Astrocyte (in vitro differentiated cells and primary cell): ENCODE data around the gene DIMT1. TPM values are rescaled to one million over a fixed set of nuclear protein-coding genes. Genes with fewer than 3 reads are reported as not detected.

Source experiments
- DNase-seq: peaks from one replicate; pipeline ENCODE4 v3.0.0-alpha.2; 2010; ENCODE audit warnings: low read depth
- FAIRE-seq: peaks from 2 replicates; lab custom pipeline; 2011; peaks lifted over from hg19 to GRCh38; lab: Jason Lieb, UNC
- H2AFZ ChIP-seq: 2 replicates; pipeline ENCODE4 v1.6.0; 2012; ENCODE audit warnings: low read depth, low read length, inconsistent platforms
- H3K27ac ChIP-seq: 2 replicates; pipeline ENCODE4 v1.5.1; 2011; ENCODE audit warnings: low read depth, low read length, inconsistent platforms
- H3K27me3 ChIP-seq: 2 replicates; pipeline ENCODE4 v1.6.0; 2011; ENCODE audit warnings: low read length, inconsistent platforms; ENCODE audit not compliant: insufficient read depth
- H3K36me3 ChIP-seq: 2 replicates; pipeline ENCODE4 v1.5.1; 2011; ENCODE audit warnings: low read length, inconsistent platforms; ENCODE audit not compliant: insufficient read depth
- H3K4me1 ChIP-seq: 2 replicates; pipeline ENCODE4 v1.5.1; 2011; ENCODE audit warnings: low read length, inconsistent platforms; ENCODE audit not compliant: insufficient read depth
- H3K4me2 ChIP-seq: 2 replicates; pipeline ENCODE4 v1.6.0; 2012; ENCODE audit warnings: low read length, inconsistent platforms
- H3K4me3 ChIP-seq: 2 replicates; pipeline ENCODE4 v1.5.1; 2011; ENCODE audit warnings: low read depth, mild to moderate bottlenecking, low read length, inconsistent platforms; ENCODE audit not compliant: insufficient read depth
- H3K79me2 ChIP-seq: 2 replicates; pipeline ENCODE4 v1.6.0; 2012; ENCODE audit warnings: mild to moderate bottlenecking, low read length, inconsistent platforms; ENCODE audit not compliant: insufficient read depth
- H3K9ac ChIP-seq: 2 replicates; pipeline ENCODE4 v1.6.0; 2012; ENCODE audit warnings: mild to moderate bottlenecking, low read length, inconsistent platforms
- H3K9me3 ChIP-seq: 2 replicates; pipeline ENCODE4 v1.5.1; 2012; ENCODE audit warnings: low read depth, mild to moderate bottlenecking, low read length, inconsistent platforms; ENCODE audit not compliant: insufficient read depth
- H4K20me1 ChIP-seq: 2 replicates; pipeline ENCODE4 v1.6.0; 2012; ENCODE audit warnings: low read length, inconsistent platforms; ENCODE audit not compliant: insufficient read depth
- H3K27ac Mint-ChIP-seq: one replicate; pipeline ENCODE4 v1.8.0; 2021; ENCODE audit warnings: mild to moderate bottlenecking, mixed read lengths; ENCODE audit not compliant: unreplicated experiment
- H3K27me3 Mint-ChIP-seq: one replicate; pipeline ENCODE4 v1.8.0; 2021; ENCODE audit warnings: low read depth, mixed read lengths; ENCODE audit not compliant: unreplicated experiment
- H3K36me3 Mint-ChIP-seq: one replicate; pipeline ENCODE4 v1.8.0; 2021; ENCODE audit warnings: low read depth, mixed read lengths; ENCODE audit not compliant: unreplicated experiment
- H3K4me1 Mint-ChIP-seq: one replicate; pipeline ENCODE4 v1.8.0; 2021; ENCODE audit warnings: low read depth, mixed read lengths; ENCODE audit not compliant: unreplicated experiment
- H3K4me3 Mint-ChIP-seq: one replicate; pipeline ENCODE4 v1.8.0; 2021; ENCODE audit warnings: mild to moderate bottlenecking, moderate library complexity, mixed read lengths; ENCODE audit not compliant: unreplicated experiment
- H3K9me3 Mint-ChIP-seq: one replicate; pipeline ENCODE4 v1.8.0; 2021; ENCODE audit warnings: mild to moderate bottlenecking, mixed read lengths; ENCODE audit not compliant: unreplicated experiment
- EZH2 ChIP-seq: IDR thresholded peaks from 2 replicates; pipeline ENCODE4 v1.6.1; 2012; ENCODE audit warnings: mild to moderate bottlenecking, low read length, inconsistent platforms; ENCODE audit not compliant: insufficient read depth
- total RNA-seq: library from RNA; stranded (reverse); gene quantifications from 2 replicates; pipeline ENCODE4 v1.2.1, GENCODE V29; 2021
- TF ChIP-seq, protein P1 (sequence below): IDR thresholded peaks from 2 replicates; pipeline ENCODE4 v1.5.1; 2011; ENCODE audit warnings: low read depth, mild to moderate bottlenecking, inconsistent platforms, low read length, moderate library complexity; ENCODE audit not compliant: insufficient read depth

DIMT1 gene
- total RNA-seq, 1 donor from 2014 or later: 25.7 TPM

DNA sequence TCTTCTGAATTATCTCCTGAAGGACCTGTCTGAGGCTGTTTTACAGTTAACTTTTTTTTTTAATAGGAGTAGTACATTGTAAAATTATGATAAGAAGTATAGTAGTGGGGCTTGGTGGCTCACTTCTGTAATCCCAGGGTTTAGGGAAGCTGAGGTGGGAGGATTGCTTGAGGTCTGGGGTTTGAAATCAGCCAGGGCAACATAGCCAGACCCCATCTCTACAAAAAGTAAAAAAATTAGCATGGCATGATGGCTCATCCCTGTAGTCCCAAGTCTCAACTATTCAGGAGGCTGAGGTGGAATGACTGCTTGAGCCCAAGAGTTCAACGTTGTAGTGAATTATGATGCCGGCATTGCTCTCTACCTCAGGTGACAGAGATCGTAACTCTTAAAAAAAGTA is 15.9 kb upstream of the DIMT1 start:
- H3K36me3 ChIP-seq: no peaks in the 10 kb centered on the region
- H2AFZ ChIP-seq: no peak overlapping the region
- FAIRE-seq: no peak
- H3K4me1 Mint-ChIP-seq: no peaks in the 10 kb centered on the region
- no peaks in the 10 kb centered on the region for H3K9me3 Mint-ChIP-seq
- DNase-seq: no peak
- no peaks in the 10 kb centered on the region for H3K27me3 ChIP-seq
- H3K9ac ChIP-seq: no peak overlapping the region
- H3K27me3 Mint-ChIP-seq: no peaks in the 10 kb centered on the region
- no peaks in the 10 kb centered on the region for H3K9me3 ChIP-seq
- TF ChIP-seq, protein P1, sequence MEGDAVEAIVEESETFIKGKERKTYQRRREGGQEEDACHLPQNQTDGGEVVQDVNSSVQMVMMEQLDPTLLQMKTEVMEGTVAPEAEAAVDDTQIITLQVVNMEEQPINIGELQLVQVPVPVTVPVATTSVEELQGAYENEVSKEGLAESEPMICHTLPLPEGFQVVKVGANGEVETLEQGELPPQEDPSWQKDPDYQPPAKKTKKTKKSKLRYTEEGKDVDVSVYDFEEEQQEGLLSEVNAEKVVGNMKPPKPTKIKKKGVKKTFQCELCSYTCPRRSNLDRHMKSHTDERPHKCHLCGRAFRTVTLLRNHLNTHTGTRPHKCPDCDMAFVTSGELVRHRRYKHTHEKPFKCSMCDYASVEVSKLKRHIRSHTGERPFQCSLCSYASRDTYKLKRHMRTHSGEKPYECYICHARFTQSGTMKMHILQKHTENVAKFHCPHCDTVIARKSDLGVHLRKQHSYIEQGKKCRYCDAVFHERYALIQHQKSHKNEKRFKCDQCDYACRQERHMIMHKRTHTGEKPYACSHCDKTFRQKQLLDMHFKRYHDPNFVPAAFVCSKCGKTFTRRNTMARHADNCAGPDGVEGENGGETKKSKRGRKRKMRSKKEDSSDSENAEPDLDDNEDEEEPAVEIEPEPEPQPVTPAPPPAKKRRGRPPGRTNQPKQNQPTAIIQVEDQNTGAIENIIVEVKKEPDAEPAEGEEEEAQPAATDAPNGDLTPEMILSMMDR: no peak
- no peak for TF ChIP-seq EZH2
- no peaks in the 10 kb centered on the region for H3K4me1 ChIP-seq
- H3K27ac Mint-ChIP-seq: no peak overlapping the region
- H4K20me1 ChIP-seq: peaks cover 28% of the 10 kb centered on the region
- H3K4me2 ChIP-seq: no peak overlapping the region
- H3K4me3 Mint-ChIP-seq: no peak overlapping the region
- no peak overlapping the region for H3K27ac ChIP-seq
- H3K79me2 ChIP-seq: peaks cover 87% of the 10 kb centered on the region
- H3K36me3 Mint-ChIP-seq: no peaks in the 10 kb centered on the region
- H3K4me3 ChIP-seq: no peak overlapping the region

DNA sequence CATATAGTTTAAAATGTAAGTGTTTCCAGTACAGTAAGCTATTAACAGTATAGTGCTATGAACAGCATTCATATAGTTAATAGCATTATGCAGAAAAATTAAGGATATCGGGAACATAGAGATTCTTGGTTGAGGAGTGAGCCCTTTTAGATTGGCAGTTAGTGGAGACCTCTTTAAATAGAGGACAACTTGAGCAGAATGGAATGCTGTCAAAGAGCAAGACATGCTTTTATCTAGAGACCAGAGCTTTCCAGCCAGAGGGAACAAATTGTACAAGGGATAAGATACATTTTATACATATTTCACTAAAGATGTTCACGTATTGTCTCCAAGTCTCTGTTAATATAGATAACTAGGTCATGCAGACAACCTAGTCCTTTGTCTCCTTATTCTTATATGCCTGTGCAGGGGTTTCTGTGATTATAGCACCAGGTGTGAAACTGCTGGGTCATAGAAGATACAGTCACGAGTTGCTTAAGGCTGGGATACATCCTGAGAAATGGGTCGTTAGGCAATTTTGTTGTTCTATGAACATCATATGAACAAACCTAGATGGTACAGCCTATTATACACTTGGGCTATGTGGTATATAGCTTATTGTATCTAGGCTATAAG is 14.9 kb upstream of the DIMT1 start:
- no peak for DNase-seq
- no peak for FAIRE-seq
- Histone ChIP-seq H3K36me3 (no peaks in the 10 kb centered on the region), H3K9ac (no peak overlapping the region), H3K79me2 (peaks cover 94% of the 10 kb centered on the region), H3K27me3 (no peaks in the 10 kb centered on the region), H3K27ac (no peak overlapping the region), H2AFZ (no peak overlapping the region), H4K20me1 (peaks cover 33% of the 10 kb centered on the region), H3K9me3 (no peaks in the 10 kb centered on the region), H3K4me3 (no peak overlapping the region), H3K4me1 (peaks cover 3% of the 10 kb centered on the region), H3K4me2 (no peak overlapping the region)
- Mint-ChIP-seq H3K4me1 (peaks cover 4% of the 10 kb centered on the region), H3K27ac (no peak overlapping the region), H3K9me3 (no peaks in the 10 kb centered on the region), H3K36me3 (no peaks in the 10 kb centered on the region), H3K27me3 (no peaks in the 10 kb centered on the region), H3K4me3 (no peak overlapping the region)
- no peak for TF ChIP-seq EZH2

DNA sequence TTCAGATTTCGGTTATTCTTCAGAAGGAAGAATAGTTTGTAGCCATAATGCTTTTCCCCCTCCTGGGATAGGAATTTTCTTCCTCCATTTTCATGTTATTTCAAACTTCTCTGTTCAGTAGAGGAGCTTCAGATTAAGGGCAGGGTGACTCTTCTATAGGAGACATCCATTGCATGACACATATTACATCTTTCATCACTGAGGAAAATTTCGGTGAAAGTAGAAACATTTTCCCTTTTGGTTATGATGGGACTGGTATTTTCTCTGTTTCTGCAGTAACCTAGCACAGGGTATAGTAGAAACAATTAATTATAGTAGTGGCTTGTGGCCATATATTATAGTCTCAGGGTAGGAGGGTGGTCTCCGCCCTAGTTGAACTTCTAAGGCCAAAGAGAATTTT is 10.0 kb upstream of the DIMT1 start:
- Histone ChIP-seq H3K4me3 (peak overlapping the region; percentile 98), H3K9me3 (no peaks in the 10 kb centered on the region), H3K9ac (peak overlapping the region; percentile 94), H3K36me3 (no peaks in the 10 kb centered on the region), H3K79me2 (peaks cover 60% of the 10 kb centered on the region), H3K4me1 (peaks cover 5% of the 10 kb centered on the region), H2AFZ (no peak overlapping the region), H3K27ac (no peak overlapping the region), H3K4me2 (peak overlapping the region; percentile 99), H3K27me3 (no peaks in the 10 kb centered on the region), H4K20me1 (peaks cover 24% of the 10 kb centered on the region)
- Mint-ChIP-seq H3K4me1 (peaks cover 6% of the 10 kb centered on the region), H3K9me3 (no peaks in the 10 kb centered on the region), H3K36me3 (no peaks in the 10 kb centered on the region), H3K4me3 (peak overlapping the region; percentile 93), H3K27ac (no peak overlapping the region), H3K27me3 (no peaks in the 10 kb centered on the region)
- no peak for TF ChIP-seq EZH2
- TF ChIP-seq, protein P1: no peak
- DNase-seq (no peak), FAIRE-seq (no peak)
